IMR-90 (cell line): ENCODE data around the gene SUGT1. TPM values are rescaled to one million over a fixed set of nuclear protein-coding genes. Genes with fewer than 3 reads are reported as not detected.

Experiments used
- ATAC-seq: fragments of 200-7000 bp; cut with Tn5 transposase; 2 replicates; pipeline ENCODE4 v1.9.1; 2020; ENCODE audit warnings: low read depth, mild to moderate bottlenecking, moderate library complexity
- BruUV-seq: library from RNA; stranded (reverse); fragments of 400-500 nt; replicated peaks from 2 replicates; lab custom pipeline; 2021; lab: Mats Ljungman, UMichigan
- CTCF ChIA-PET: fragments of 300-600 bp; formaldehyde crosslinking; extraction: SDS; loops from one replicate; lab custom pipeline; 2021; ENCODE audit warnings: antibody characterized with exemption; lab: Yijun Ruan, JAX
- POLR2A ChIA-PET: fragments of 300-600 bp; sonication (Branson Sonifier 250); formaldehyde crosslinking; loops from one replicate; lab custom pipeline; 2022; ENCODE audit warnings: antibody characterized with exemption; ENCODE audit not compliant: unreplicated experiment; lab: Charles Lee
- DNase-seq: peaks from one replicate; pipeline ENCODE4 v3.0.0; 2013
- H2AFZ ChIP-seq: replicated peaks from 2 replicates; pipeline ENCODE3; 2013; ENCODE audit warnings: low read length, mild to moderate bottlenecking; ENCODE audit not compliant: poor library complexity
- H2AK5ac ChIP-seq: 2 replicates; pipeline ENCODE4 v1.6.1; 2013; ENCODE audit warnings: low read depth, low read length, inconsistent platforms
- H2AK9ac ChIP-seq: replicated peaks from 2 replicates; pipeline ENCODE3; 2013; ENCODE audit warnings: mild to moderate bottlenecking, low read depth, low read length, moderate library complexity; ENCODE audit not compliant: poor library complexity
- H2BK120ac ChIP-seq: 2 replicates; pipeline ENCODE4 v1.6.1; 2013; ENCODE audit warnings: low read depth, low read length, inconsistent platforms
- H2BK15ac ChIP-seq: 3 replicates; pipeline ENCODE4 v1.6.1; 2013; ENCODE audit warnings: low read depth, low read length, inconsistent platforms
- H2BK20ac ChIP-seq: 2 replicates; pipeline ENCODE4 v1.6.1; 2013; ENCODE audit warnings: low read depth, mild to moderate bottlenecking, inconsistent platforms, low read length, moderate library complexity
- H2BK5ac ChIP-seq: 2 replicates; pipeline ENCODE4 v1.6.1; 2013; ENCODE audit warnings: mild to moderate bottlenecking, low read depth, low read length, inconsistent platforms; ENCODE audit not compliant: poor library complexity, severe bottlenecking
- H3K14ac ChIP-seq: replicated peaks from 2 replicates; pipeline ENCODE4 v1.6.1; 2013; ENCODE audit warnings: low read depth, low read length, inconsistent platforms
- H3K18ac ChIP-seq: 2 replicates; pipeline ENCODE4 v1.6.1; 2013; ENCODE audit warnings: low read depth, low read length, control low read depth
- H3K23ac ChIP-seq: 2 replicates; pipeline ENCODE4 v1.6.1; 2013; ENCODE audit warnings: low read depth, low read length, inconsistent platforms
- H3K27ac ChIP-seq: 2 replicates; pipeline ENCODE4 v1.5.1; 2013; ENCODE audit warnings: mild to moderate bottlenecking, control low read depth, low read length; ENCODE audit not compliant: insufficient read depth
- H3K27me3 ChIP-seq: 2 replicates; pipeline ENCODE4 v1.6.1; 2013; ENCODE audit warnings: low read length; ENCODE audit not compliant: control insufficient read depth, insufficient read depth
- H3K36me3 ChIP-seq: 2 replicates; pipeline ENCODE4 v1.6.1; 2013; ENCODE audit warnings: low read length, mixed read lengths; ENCODE audit not compliant: control insufficient read depth, insufficient read depth
- H3K4ac ChIP-seq: 2 replicates; pipeline ENCODE4 v1.6.1; 2013; ENCODE audit warnings: low read depth, low read length, inconsistent platforms
- H3K4me1 ChIP-seq: 2 replicates; pipeline ENCODE4 v1.6.1; 2013; ENCODE audit warnings: low read length, mixed read lengths; ENCODE audit not compliant: control insufficient read depth, insufficient read depth
- H3K4me2 ChIP-seq: 2 replicates; pipeline ENCODE4 v1.6.1; 2013; ENCODE audit warnings: low read depth, mild to moderate bottlenecking, control low read depth, low read length, moderate library complexity
- H3K4me3 ChIP-seq: 2 replicates; pipeline ENCODE4 v1.5.1; 2013; ENCODE audit warnings: low read depth, mild to moderate bottlenecking, control low read depth, low read length, moderate library complexity; ENCODE audit not compliant: insufficient read depth
- H3K56ac ChIP-seq: 2 replicates; pipeline ENCODE4 v1.6.1; 2013; ENCODE audit warnings: low read length, inconsistent platforms; ENCODE audit not compliant: insufficient read depth; ENCODE audit errors: extremely low read depth
- H3K79me1 ChIP-seq, 2 experiments: 2 replicates each; pipeline ENCODE4 v1.6.1; 2013; ENCODE audit warnings: low read length in 2 of 2, inconsistent platforms in 1 of 2, low read depth in 1 of 2
- H3K9ac ChIP-seq: 2 replicates; pipeline ENCODE4 v1.6.1; 2013; ENCODE audit warnings: low read depth, low read length, control low read depth
- H3K9me1 ChIP-seq: 2 replicates; pipeline ENCODE4 v1.6.1; 2013; ENCODE audit warnings: low read length, inconsistent platforms; ENCODE audit not compliant: insufficient read depth
- H3K9me3 ChIP-seq: 2 replicates; pipeline ENCODE4 v1.6.1; 2013; ENCODE audit warnings: low read length; ENCODE audit not compliant: control insufficient read depth, insufficient read depth
- H4K20me1 ChIP-seq: 2 replicates; pipeline ENCODE4 v1.6.1; 2013; ENCODE audit warnings: low read length, inconsistent platforms; ENCODE audit not compliant: insufficient read depth
- H4K5ac ChIP-seq: 2 replicates; pipeline ENCODE4 v1.6.1; 2013; ENCODE audit warnings: mild to moderate bottlenecking, low read depth, low read length, control low read depth
- H4K8ac ChIP-seq, 2 experiments: 2 replicates each; pipeline ENCODE4 v1.6.1; 2013; ENCODE audit warnings: low read depth in 2 of 2, low read length in 2 of 2, control low read depth in 1 of 2, inconsistent platforms in 1 of 2
- H4K91ac ChIP-seq: 2 replicates; pipeline ENCODE4 v1.6.1; 2013; ENCODE audit warnings: low read depth, low read length, inconsistent platforms; ENCODE audit not compliant: insufficient read depth
- BHLHE40 ChIP-seq: fragments of 150-350 bp; IDR thresholded peaks from 2 replicates; pipeline ENCODE4 v1.6.1; 2016; ENCODE audit warnings: mild to moderate bottlenecking, low read depth, low read length
- CEBPB ChIP-seq: IDR thresholded peaks from 2 replicates; pipeline ENCODE4 v1.6.1; 2012; ENCODE audit warnings: low read depth, low read length, improper control_type of control experiment
- CTCF ChIP-seq: conservative IDR thresholded peaks from 2 replicates; pipeline ENCODE4 v1.5.1; 2012; ENCODE audit warnings: mild to moderate bottlenecking, low read depth, low read length, improper control_type of control experiment
- FOS ChIP-seq: fragments of 150-350 bp; IDR thresholded peaks from 2 replicates; pipeline ENCODE4 v1.6.1; 2016; ENCODE audit warnings: low read depth, low read length
- MAFK ChIP-seq: IDR thresholded peaks from 2 replicates; pipeline ENCODE4 v1.6.1; 2012; ENCODE audit warnings: low read depth, low read length, improper control_type of control experiment
- MXI1 ChIP-seq: IDR thresholded peaks from 2 replicates; pipeline ENCODE4 v1.6.1; 2012; ENCODE audit warnings: low read depth, mild to moderate bottlenecking, low read length, moderate library complexity, borderline replicate concordance
- NFE2L2 ChIP-seq: fragments of 150-350 bp; IDR thresholded peaks from 2 replicates; pipeline ENCODE4 v1.6.1; 2016; ENCODE audit warnings: low read depth, mild to moderate bottlenecking, low read length
- RAD21 ChIP-seq: IDR thresholded peaks from 2 replicates; pipeline ENCODE4 v1.6.1; 2012; ENCODE audit warnings: low read length, improper control_type of control experiment
- RCOR1 ChIP-seq: IDR thresholded peaks from 2 replicates; pipeline ENCODE4 v1.6.1; 2012; ENCODE audit warnings: mild to moderate bottlenecking, low read length, improper control_type of control experiment; ENCODE audit not compliant: insufficient replicate concordance
- RFX5 ChIP-seq: IDR thresholded peaks from 2 replicates; pipeline ENCODE4 v1.8.0; 2012; ENCODE audit warnings: low read depth, mild to moderate bottlenecking, low read length, moderate library complexity
- WGBS, 2 experiments: methylation state at CpG; one replicate each; pipeline versions ENCODE4 v1.1.5 to v1.1.7; 2013; ENCODE audit warnings: missing lambda C conversion rate in 2 of 2; ENCODE audit not compliant: insufficient read length in 1 of 2; ENCODE audit errors: extremely low coverage in 2 of 2; 5-methylcytosine and 5-hydroxymethylcytosine counted together
- dilution Hi-C: fragments of 300-500 bp; cut with HindIII; formaldehyde crosslinking; loops from one replicate; pipeline ENCODE4 v1.14.3; 2018; ENCODE audit warnings: low sequenced_read_pairs; ENCODE audit not compliant: unreplicated experiment
- in situ Hi-C: fragments of 300-500 bp; cut with MboI; formaldehyde crosslinking; loops from 3 replicates; pipeline ENCODE4 v1.14.3; 2019; ENCODE audit warnings: low sequenced_read_pairs, inconsistent platforms, mixed read lengths
- intact Hi-C: fragments of 100-400 bp; cut with micrococcal nuclease; formaldehyde crosslinking; loops from 2 replicates; pipeline ENCODE4 v1.10.0; 2022
- polyA plus RNA-seq, 3 experiments: library from polyadenylated mRNA; depleted of rRNA; stranded (reverse); fragments of >200 nt; gene quantifications; 2 replicates each; pipeline ENCODE4 v1.2.3, GENCODE V29; 2012; ENCODE audit warnings: low replicate concordance in 1 of 3
- total RNA-seq: library from RNA; depleted of rRNA; stranded (reverse); fragments of >200 nt; gene quantifications from 2 replicates; pipeline ENCODE4 v1.2.3, GENCODE V29; 2012

Gene SUGT1
- total and polyA plus RNA-seq, 2 of the 4 experiments (the other 2 are of a cell fraction): 21.5 to 24.6 TPM

- Histone ChIP-seq H3K79me1 (no peaks in the 10 kb centered on the region), H3K4ac (no peak overlapping the region), H3K4me2 (no peak overlapping the region), H4K91ac (no peak overlapping the region), H3K23ac (no peak overlapping the region), H4K20me1 (no peaks in the 10 kb centered on the region), H3K56ac (no peak overlapping the region), H2AFZ (no peak overlapping the region), H3K4me3 (no peak overlapping the region), H3K27me3 (peaks cover 3% of the 10 kb centered on the region), H3K27ac (no peak overlapping the region), H4K8ac (no peak overlapping the region), H3K18ac (no peak overlapping the region), H3K4me1 (no peaks in the 10 kb centered on the region), H2BK20ac (no peak overlapping the region), H3K9me1 (no peaks in the 10 kb centered on the region), H3K36me3 (no peaks in the 10 kb centered on the region), H3K14ac (no peak overlapping the region), H2AK9ac (no peak overlapping the region), H2BK5ac (no peak overlapping the region), H3K9me3 (no peaks in the 10 kb centered on the region), H4K5ac (no peak overlapping the region), H2BK120ac (no peak overlapping the region), H2BK15ac (no peak overlapping the region), H3K9ac (no peak overlapping the region), H2AK5ac (no peak overlapping the region)
- no peak for TF ChIP-seq FOS
- TF ChIP-seq CEBPB: no peak
- TF ChIP-seq CTCF: no peak
- TF ChIP-seq BHLHE40: no peak
- no peak for TF ChIP-seq RCOR1
- TF ChIP-seq NFE2L2: no peak
- no peak for TF ChIP-seq MAFK
- no peak for TF ChIP-seq RAD21
- no peak for TF ChIP-seq RFX5
- TF ChIP-seq MXI1: no peak
- POLR2A ChIA-PET: no interaction called here
- WGBS, 2 experiments: 60% methylated on average over 1 of the region's 3 CpGs; no CpG with 5 or more reads in 1 of the 2 experiments
- DNase-seq (no peak), ATAC-seq (no peak)
- dilution Hi-C loops: no loop called here
- intact Hi-C loops: no loop called here
- CTCF ChIA-PET: no interaction called here
- in situ Hi-C loops: no loop called here
- no TSS peak for BruUV-seq
Observed at GRCh38 chr13:52746141-52746540, 93.5 kb downstream of the SUGT1 start.
